ENCODE results near the gene CES3. TPM values are rescaled to one million over a fixed set of nuclear protein-coding genes. Genes with fewer than 3 reads are reported as not detected.

The CES3 gene
- polyA plus RNA-seq, 1 donor from 2014 or later = 1.8 TPM

GRCh38 chr16:66915041-66915440, 46.0 kb upstream of the CES3 start:
- Histone ChIP-seq H2AFZ (ENCODE audit: low read depth, low read length) (no peak overlapping the region), H3K36me3 (ENCODE audit: insufficient read depth, low read length) (no peaks in the 10 kb centered on the region), H3K4me2 (ENCODE audit: low read length) (no peak overlapping the region), H3K9me2 (ENCODE audit: insufficient read depth, low read length) (no peaks in the 10 kb centered on the region), H3K27me3 (ENCODE audit: insufficient read depth, low read depth, low read length) (no peaks in the 10 kb centered on the region), H3K27ac (ENCODE audit: low read length) (no peak overlapping the region), H3K4me3 (ENCODE audit: low read length) (no peak overlapping the region), H3K79me2 (replicated peaks; ENCODE audit: insufficient read depth, low read length) (no peaks in the 10 kb centered on the region), H3K9me3 (ENCODE audit: low read length) (no peaks in the 10 kb centered on the region), H3K9ac (ENCODE audit: low read length) (no peak overlapping the region), H3F3A (ENCODE audit: insufficient read depth, low read length, poor library complexity, severe bottlenecking) (no peaks in the 10 kb centered on the region), H4K20me1 (ENCODE audit: insufficient read depth) (no peaks in the 10 kb centered on the region)
- TF ChIP-seq EP300 (conservative IDR thresholded peaks at IDR 0.05; ENCODE audit: poor library complexity, severe bottlenecking) (no peak), EZH2 (IDR thresholded peaks at IDR 0.05; ENCODE audit: borderline replicate concordance, insufficient read depth, low read length, poor library complexity, severe bottlenecking) (no peak), CTCF (IDR thresholded peaks at IDR 0.05; ENCODE audit: poor library complexity, severe bottlenecking) (no peak), POLR2AphosphoS5 (IDR thresholded peaks at IDR 0.05) (no peak), TAF1 (IDR thresholded peaks at IDR 0.05; ENCODE audit: low read depth) (no peak), MXI1 (conservative IDR thresholded peaks at IDR 0.05; ENCODE audit: poor library complexity, severe bottlenecking) (no peak), RAD21 (conservative IDR thresholded peaks at IDR 0.05) (no peak), SMC3 (conservative IDR thresholded peaks at IDR 0.05; ENCODE audit: poor library complexity) (no peak)
- TF ChIP-seq, protein P1, sequence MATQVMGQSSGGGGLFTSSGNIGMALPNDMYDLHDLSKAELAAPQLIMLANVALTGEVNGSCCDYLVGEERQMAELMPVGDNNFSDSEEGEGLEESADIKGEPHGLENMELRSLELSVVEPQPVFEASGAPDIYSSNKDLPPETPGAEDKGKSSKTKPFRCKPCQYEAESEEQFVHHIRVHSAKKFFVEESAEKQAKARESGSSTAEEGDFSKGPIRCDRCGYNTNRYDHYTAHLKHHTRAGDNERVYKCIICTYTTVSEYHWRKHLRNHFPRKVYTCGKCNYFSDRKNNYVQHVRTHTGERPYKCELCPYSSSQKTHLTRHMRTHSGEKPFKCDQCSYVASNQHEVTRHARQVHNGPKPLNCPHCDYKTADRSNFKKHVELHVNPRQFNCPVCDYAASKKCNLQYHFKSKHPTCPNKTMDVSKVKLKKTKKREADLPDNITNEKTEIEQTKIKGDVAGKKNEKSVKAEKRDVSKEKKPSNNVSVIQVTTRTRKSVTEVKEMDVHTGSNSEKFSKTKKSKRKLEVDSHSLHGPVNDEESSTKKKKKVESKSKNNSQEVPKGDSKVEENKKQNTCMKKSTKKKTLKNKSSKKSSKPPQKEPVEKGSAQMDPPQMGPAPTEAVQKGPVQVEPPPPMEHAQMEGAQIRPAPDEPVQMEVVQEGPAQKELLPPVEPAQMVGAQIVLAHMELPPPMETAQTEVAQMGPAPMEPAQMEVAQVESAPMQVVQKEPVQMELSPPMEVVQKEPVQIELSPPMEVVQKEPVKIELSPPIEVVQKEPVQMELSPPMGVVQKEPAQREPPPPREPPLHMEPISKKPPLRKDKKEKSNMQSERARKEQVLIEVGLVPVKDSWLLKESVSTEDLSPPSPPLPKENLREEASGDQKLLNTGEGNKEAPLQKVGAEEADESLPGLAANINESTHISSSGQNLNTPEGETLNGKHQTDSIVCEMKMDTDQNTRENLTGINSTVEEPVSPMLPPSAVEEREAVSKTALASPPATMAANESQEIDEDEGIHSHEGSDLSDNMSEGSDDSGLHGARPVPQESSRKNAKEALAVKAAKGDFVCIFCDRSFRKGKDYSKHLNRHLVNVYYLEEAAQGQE (IDR thresholded peaks at IDR 0.05; ENCODE audit: borderline replicate concordance) = no peak

GRCh38 chr16:66916518-66916917, 44.5 kb upstream of the CES3 start:
- Histone ChIP-seq H4K20me1 (ENCODE audit: insufficient read depth) (no peaks in the 10 kb centered on the region), H2AFZ (ENCODE audit: low read depth, low read length) (no peak overlapping the region), H3K4me2 (ENCODE audit: low read length) (no peak overlapping the region), H3K27ac (ENCODE audit: low read length) (no peak overlapping the region), H3F3A (ENCODE audit: insufficient read depth, low read length, poor library complexity, severe bottlenecking) (no peaks in the 10 kb centered on the region), H3K27me3 (ENCODE audit: insufficient read depth, low read depth, low read length) (no peaks in the 10 kb centered on the region), H3K9me2 (ENCODE audit: insufficient read depth, low read length) (no peaks in the 10 kb centered on the region), H3K79me2 (replicated peaks; ENCODE audit: insufficient read depth, low read length) (no peaks in the 10 kb centered on the region), H3K4me3 (ENCODE audit: low read length) (no peak overlapping the region), H3K9me3 (ENCODE audit: low read length) (no peaks in the 10 kb centered on the region), H3K36me3 (ENCODE audit: insufficient read depth, low read length) (no peaks in the 10 kb centered on the region), H3K9ac (ENCODE audit: low read length) (no peak overlapping the region)
- TF ChIP-seq RAD21 (conservative IDR thresholded peaks at IDR 0.05) (no peak), MXI1 (conservative IDR thresholded peaks at IDR 0.05; ENCODE audit: poor library complexity, severe bottlenecking) (no peak), TAF1 (IDR thresholded peaks at IDR 0.05; ENCODE audit: low read depth) (no peak), CTCF (IDR thresholded peaks at IDR 0.05; ENCODE audit: poor library complexity, severe bottlenecking) (no peak), EP300 (conservative IDR thresholded peaks at IDR 0.05; ENCODE audit: poor library complexity, severe bottlenecking) (no peak), SMC3 (conservative IDR thresholded peaks at IDR 0.05; ENCODE audit: poor library complexity) (no peak), POLR2AphosphoS5 (IDR thresholded peaks at IDR 0.05) (no peak), EZH2 (IDR thresholded peaks at IDR 0.05; ENCODE audit: borderline replicate concordance, insufficient read depth, low read length, poor library complexity, severe bottlenecking) (no peak)
- TF ChIP-seq, protein P1 (IDR thresholded peaks at IDR 0.05; ENCODE audit: borderline replicate concordance) = no peak
